Left kidney (tissue), 2 donors: ENCODE measurements around the gene ACAD9. TPM values are rescaled to one million over a fixed set of nuclear protein-coding genes. Genes with fewer than 3 reads are reported as not detected.
"Not testable (repeated sequence)": the region's sequence is repeated elsewhere in the genome, so short reads cannot be mapped to it uniquely, and the experiment has no call there.

ENCODE experiments used
- DNase-seq: peaks from one replicate; pipeline ENCODE4 v3.0.0-alpha.2; 2013
- polyA plus RNA-seq: library from polyadenylated mRNA; unstranded; fragments of 120-200 nt; gene quantifications from one replicate; pipeline ENCODE4 v1.2.1, GENCODE V29; 2013; ENCODE audit not compliant: insufficient read length

ACAD9 gene
- polyA plus RNA-seq, 1 donor: 50.7 TPM

DNA sequence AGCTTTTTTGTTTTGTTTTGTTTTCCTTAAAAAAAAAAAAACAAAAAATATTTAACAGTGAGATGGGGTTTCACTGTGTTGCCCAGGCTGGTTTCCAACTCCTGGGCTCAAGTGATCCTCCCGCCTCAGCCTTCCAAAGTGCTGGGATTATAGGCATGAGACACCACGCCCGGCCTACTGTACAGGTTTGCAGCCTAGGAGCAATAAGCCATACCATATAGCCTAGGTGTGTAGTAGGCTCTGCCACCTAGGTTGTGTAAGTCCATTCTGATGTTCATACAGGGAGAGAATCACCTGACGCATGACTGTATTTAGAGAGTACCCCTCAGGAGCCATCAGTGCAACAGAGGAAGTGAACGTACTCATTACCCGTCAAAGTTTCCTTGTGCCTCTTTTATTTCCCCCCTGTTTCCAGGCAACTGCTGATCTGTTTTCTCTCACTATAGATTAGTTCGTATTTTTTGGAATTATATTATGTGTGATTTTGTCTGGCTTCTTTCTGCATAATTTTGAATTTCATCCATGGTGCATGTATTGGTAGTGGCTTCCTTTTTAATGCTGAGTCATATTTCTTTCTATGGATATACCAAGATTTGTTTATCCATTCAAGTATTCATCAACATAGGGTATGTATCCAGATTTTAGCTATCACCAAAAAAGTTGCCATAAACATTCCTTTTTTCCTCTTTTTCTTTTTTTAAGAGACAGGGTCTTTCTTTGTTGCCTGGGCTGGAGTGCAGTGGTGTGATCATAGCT lies 9.9 kb downstream of the ACAD9 start:
- no peak for DNase-seq

DNA sequence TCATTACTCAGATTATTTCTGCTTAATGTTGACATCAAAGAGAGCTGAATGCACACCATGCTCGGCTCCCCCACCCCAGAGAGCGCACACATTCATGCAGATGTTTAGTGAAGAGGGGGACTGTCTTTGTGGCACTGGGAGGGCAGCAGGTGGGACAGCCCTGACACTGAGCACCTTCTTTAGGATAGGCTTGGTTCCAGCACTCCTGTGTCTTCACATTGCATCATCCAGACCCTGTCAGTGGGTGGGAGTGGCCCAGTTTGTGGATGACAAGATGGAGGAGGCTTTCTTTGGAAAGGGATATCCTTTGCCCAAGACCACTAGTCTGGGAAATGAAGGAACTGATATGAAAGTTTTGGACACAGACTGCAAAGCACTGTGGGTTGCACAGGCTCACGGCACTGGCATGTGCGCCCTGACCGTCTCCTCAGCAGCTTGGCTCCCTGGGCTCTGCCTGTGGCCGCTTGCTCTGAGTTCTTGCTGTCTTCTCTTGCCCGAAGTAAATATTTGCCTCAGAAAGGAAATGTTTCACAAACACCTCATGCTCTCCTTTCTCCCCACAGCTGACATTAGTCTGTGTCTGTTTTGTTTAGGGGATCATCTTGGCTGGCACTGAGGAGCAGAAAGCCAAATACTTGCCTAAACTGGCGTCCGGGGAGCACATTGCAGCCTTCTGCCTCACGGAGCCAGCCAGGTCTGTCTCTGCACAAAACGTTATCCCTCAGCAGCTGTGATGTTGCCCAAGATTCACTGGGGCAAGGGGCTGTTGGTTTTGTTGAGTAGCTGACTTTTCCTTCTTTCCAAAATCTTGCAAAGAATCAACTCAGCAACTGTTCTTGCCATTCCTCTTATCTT lies 16.6 kb downstream of the ACAD9 start:
- no peak for DNase-seq

DNA sequence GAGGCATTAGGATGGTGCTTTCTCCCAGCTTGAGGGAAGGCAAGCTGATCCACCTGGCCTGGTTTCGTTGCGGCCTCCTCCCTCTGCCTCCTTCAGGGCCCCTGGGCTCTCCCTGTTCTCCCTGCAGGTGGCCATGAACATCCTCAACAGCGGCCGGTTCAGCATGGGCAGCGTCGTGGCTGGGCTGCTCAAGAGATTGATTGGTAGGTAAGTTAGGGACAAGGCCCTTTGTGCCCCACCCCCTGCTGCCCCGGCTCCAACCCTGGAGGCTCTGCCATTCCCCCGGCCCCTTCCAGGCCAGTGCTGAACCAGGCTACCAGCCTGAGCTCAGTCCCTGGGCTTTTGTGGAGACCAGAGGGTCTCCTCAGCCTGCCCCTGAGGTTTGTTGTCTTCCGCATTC lies 23.0 kb downstream of the ACAD9 start:
- no peak for DNase-seq

DNA sequence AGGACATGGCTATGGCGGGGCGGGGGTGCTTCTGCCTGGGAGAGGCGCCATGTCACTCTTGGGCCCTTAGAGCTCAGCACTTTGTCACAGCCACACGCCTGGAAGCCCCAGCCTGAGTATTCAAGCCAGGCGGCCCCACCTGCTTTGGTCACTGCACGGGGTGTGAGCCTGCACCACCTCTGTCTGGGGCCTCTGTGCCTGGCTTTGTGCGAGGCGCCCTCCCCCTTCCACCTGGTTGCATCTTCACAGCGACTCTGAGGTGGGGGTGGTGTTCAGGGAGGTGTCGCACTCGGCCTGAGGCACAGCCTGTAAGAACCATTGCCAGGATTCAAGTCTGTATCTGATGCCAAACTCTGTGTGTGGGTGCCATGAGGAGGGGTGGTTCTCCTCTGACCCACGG lies 24.1 kb downstream of the ACAD9 start:
- DNase-seq: no peak

DNA sequence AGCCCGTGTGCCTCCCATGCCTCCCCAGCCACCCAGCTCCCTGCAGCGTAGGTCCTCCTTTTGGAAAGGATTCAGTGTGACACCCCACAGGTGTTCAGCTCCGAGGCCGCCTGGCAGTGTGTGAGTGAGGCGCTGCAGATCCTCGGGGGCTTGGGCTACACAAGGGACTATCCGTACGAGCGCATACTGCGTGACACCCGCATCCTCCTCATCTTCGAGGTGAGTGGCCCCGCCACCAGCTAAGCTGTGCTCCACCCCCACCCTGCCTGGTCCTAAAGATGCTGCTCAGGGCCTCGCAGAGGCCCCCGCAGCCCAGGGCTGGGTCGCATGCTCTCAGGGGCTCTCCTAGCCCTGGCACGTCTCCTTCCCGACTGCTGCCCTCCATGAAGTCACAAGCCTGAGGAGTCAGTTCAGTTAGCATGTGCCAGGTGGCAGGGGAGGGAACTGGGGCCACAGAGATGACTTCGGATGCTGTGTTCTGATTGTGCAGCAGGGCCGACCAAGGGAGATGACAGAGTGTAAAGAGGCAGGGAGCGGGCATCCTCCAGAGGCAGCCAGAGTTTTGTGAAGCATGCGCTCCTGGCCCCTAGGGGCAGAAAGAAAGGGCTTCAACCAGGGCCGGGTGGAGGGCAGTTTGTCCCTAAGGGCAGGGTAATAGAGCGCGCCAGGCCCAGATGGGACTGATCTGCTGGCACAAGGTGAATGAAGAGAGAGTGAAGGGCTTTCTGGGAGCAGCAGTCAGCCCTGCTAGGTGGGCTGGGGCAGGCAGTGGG lies 26.8 kb downstream of the ACAD9 start:
- DNase-seq: no peak

DNA sequence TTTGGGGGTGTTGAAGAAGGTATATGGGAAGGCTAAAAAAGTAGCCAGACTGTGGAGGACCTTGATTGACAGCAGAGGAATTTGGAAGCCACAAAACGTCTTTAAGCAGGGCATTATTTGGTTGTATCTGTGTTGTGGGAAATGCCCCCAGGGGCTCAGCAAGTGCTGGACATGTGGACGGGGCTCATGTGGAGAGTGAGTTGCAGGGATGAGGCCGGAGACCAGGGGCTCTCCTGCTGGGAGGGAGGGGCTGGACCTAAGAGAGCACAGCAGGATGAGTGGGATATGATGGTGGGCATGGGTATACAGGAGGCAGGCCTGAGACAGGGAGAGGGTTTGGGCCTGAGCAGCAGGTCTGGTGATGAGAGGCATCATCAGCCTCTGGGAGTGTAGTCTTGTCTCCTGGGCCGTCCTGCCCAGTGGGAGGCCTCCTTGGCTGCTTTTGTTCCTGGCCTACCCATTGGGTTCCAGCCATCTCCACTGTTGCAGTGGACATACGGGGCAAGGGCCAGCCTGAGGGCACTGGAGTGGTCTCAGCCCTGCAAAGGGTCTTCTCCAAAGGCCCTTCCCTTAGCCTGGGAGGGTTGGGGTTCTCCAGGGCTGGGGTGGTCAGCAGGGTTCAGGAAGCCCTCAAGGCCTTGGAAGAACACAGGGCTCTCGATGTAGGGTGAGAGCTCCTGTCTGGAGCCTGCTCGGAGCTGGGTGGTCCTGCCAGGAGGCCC lies 27.5 kb downstream of the ACAD9 start:
- no peak for DNase-seq

DNA sequence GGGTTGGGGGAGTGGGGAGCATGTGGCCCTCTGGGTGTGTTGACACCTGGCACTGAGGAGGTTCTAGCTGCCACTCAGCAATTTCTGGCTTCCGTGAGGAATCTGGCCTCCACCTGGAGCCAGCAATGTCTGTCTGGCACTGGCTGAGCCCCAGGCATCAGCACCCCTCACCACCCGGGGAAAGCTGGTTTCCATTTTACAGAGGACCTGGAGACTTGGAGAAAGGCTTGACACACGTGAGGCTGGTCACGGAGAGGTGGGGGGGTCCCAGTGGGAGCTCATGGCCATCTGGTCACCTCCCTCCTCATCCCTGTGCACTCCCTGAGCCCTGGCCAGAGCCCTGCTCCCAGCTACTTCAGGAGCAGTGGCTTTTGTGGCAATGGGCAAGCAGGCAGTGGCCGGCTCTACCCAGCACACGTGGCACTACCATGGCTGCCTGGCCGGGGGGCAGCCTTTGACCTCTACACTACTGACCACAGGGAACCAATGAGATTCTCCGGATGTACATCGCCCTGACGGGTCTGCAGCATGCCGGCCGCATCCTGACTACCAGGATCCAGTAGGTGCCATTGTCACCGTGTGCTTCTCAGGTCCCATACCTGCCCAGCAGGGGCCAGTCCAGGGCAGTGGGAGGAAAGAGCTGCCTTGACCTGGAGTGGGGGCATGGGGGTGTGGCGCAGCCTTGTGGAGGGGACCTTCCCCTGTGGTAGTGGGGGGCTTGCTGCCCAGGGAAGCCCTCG lies 28.5 kb downstream of the ACAD9 start:
- DNase-seq: no peak

DNA sequence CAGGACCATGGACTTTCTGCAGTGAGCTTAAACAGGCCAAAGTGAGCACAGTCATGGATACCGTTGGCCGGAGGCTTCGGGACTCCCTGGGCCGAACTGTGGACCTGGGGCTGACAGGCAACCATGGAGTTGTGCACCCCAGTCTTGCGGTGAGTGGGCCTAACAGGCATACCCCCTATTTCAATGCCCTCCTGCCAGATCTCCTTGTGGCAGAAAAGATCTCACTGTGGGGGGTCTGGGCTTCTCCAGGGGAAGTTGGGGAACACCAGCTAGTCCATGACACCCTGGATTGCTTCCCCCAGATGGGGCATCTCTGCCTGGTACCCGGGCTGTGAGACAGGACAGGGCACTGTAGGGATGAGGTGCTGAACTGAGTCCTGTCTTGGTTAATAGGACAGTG lies 29.5 kb downstream of the ACAD9 start:
- no peak for DNase-seq

DNA sequence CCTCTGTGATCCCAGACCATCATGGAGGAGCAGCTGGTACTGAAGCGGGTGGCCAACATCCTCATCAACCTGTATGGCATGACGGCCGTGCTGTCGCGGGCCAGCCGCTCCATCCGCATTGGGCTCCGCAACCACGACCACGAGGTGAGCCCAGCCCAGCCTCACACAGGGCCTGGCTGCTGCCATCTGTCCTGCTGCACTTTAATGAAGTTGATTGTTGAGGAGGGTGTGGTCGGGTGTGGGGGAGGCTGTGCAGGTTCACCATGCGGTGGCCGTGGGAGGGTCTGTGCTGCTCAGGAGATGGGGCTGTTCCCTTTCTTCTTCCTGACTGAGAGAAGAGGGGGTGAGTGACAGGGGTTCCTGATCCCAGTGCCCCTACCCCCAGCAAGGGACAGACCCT lies 30.6 kb downstream of the ACAD9 start:
- DNase-seq: no peak

DNA sequence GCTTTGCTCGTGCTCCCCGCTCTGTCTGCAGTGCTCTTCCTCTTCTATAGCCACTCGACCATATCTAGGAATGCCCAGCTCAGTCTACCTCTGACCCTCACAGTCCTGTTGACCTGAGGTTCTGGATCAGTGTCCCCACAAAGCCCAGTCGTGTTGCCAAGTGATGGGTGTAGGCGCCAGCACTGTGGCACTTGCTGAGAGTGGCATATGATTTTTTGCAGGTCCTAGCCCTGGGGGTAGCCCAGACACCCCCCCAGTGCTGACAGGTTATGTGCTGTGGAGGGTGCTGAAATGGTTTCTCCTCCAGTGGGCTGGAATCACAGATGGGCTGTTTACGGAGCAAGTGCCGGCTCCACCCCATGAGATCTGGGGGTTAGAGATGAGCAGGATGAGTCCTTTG lies 32.5 kb downstream of the ACAD9 start:
- no peak for DNase-seq

DNA sequence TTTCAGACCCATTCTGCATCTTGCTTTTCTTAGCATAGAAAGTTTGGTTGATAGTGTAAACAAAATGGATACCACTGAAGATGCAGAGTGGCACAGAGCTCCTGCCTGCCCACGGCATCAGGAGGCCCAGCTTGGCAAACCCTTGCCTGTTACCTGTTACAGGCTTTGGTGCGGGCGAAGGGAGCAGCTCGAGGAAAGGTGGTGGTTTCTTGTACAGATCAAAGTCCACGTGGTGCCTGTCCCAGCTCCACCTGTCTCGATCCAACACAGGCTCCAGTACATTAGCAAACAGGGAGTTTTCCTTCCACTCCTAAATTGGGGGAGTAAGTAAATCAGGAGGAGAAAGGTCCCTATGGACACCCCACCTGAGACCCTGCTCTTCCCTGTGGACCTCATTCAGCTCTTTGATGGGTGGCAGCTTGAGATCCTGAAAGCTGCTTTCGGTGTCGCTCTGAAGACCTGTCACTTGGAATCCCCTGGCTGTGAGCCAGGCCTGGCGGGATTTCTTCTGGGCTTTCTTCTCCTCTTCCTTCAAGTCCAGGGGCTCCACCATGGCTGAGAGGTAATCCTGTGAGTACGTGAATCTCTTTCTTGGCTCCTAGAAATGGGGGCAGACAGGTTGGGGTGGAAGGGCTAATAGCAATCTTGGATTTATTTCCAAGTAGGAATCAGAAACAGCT lies 35.7 kb downstream of the ACAD9 start:
- DNase-seq: no peak

DNA sequence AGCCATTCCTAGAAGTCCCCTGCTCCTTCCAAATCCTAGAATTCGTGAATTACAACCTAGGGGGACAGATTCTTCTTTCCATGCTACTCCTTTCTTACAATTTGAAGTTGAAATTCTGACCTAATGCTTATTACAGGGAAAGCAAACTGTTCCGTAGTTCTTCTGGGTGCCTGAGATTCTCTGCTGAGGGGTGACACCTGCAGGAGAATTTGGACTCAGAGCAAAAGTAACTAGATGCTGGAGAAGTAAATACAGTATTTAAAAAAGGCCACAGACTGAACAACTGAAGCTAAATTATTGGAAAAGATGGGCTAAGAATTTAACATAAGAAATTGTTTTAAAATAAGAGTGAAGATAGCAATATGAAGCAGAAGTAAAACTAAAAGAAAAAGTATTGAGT lies 37.9 kb downstream of the ACAD9 start:
- no peak for DNase-seq

DNA sequence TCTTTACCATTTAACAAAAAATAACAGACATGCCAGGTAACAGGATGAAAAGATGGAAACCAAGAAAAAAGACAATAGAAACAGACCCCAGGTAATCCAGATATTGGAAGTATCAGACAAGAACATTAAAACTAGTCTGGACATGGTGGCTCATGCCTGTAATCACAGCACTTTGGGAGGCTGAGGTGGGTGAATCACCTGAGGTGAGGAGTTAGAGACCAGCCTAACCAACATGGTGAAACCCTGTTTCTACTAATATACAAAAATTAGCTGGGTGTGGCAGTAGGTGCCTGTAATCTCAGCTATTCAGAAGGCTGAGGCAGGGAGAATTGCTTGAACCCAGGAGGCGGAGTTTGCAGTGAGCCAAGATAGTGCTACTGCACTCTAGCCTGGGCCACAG lies 40.6 kb downstream of the ACAD9 start:
- no peak for DNase-seq

DNA sequence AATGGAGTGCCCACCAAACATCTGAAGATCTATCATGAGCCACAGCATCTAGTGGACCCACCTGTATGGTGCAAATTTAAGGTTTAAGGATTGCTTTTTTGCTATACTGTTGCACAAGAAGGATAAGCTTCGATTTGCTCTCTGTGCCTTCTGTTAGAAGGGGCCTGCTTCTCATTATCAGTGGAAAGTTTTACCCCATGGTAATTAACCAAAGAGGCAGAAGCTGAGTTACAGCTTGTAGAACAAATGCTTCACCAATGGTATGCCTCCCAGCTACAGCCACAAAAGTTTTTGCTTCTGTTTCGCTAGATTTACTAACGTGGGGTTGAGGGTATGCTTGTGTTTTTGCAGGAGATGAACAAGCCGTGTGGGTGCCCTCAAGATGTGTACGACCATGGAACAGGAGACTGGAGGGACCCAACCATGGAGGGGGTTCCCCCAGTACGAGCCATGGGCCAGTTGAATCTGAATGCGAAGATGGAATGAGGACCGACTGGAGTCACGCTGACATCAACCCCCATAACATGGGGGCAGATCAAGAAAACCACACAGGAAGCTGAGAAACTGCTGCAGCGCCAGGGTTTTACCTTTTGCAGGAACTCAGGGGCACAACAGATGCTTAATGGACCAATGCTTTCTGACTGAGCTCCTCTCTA lies 43.5 kb downstream of the ACAD9 start:
- no peak for DNase-seq

DNA sequence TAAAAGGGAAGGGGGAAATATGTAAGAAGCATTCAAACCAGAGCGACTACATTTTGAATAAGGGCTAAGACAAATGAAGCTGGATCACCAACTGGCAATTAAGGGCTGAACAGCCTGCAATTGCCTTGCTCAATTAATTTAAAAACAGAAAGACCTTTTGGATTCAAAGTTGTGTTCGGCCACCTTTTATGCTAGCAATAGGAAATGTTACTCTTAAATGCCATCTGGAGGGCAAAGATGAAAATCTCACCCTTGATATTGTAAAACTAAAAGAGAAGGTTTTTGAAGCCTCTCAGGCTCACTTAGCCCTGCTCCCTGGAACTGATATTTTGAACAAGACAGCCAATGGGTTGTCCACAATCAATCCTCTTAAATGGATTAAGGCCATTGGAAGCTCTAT lies 44.2 kb downstream of the ACAD9 start:
- DNase-seq: no peak

DNA sequence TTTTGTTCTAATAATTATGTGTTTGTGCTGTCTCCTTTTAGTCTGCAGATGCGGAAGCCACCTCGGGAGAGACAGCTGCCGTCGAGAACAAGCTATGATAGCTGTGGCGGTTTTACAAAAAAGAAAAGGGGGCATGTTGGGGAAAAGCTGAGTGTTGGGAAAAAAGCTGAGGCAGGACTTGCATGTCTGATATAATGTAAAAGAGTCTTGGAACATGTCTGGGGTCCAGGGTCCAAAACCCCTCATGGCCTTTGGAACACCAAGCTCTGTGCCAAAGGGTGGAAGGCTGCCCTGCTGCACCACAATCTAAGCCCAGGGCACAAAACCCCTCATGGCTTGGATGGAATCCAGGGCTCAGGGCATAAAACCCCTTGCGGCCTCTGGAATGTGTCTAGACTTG lies 44.6 kb downstream of the ACAD9 start:
- not testable (repeated sequence) for DNase-seq

DNA sequence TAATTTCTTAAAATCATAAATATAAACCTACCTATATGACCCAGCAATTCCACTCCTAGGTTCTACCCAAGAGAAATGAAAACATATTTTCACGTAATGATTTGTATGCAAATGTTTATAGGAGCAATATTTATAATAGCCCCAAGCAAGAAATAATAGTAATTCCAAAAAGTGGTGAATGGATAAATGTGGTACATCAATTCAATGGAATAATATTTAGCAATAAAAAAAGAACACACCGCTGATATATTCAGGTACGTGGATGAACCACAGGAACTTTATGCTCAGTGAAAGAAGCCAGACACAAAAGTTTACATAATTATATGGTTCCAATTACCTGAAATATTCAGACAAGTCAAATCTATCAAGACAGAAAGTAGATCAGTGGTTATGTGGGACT lies 49.9 kb downstream of the ACAD9 start:
- no peak for DNase-seq

DNA sequence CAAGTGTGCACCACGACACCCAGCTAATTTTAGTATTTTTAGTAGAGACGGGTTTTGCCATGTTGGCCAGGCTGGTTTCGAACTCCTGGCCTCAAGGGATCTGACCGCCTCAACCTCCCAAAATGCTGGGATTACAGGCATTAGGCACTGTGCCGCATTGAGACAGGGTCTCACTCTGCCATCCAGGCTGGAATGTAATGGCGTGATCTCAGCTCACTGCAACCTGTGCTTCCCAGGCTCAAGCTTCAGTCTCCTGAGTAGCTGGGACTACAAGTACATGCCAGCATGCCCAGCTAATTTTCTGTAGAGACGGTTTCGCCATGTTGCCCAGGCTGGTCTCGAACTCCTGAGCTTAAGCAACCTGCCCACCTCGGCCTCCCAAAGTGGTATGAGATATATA lies 51.6 kb downstream of the ACAD9 start:
- DNase-seq: no peak

DNA sequence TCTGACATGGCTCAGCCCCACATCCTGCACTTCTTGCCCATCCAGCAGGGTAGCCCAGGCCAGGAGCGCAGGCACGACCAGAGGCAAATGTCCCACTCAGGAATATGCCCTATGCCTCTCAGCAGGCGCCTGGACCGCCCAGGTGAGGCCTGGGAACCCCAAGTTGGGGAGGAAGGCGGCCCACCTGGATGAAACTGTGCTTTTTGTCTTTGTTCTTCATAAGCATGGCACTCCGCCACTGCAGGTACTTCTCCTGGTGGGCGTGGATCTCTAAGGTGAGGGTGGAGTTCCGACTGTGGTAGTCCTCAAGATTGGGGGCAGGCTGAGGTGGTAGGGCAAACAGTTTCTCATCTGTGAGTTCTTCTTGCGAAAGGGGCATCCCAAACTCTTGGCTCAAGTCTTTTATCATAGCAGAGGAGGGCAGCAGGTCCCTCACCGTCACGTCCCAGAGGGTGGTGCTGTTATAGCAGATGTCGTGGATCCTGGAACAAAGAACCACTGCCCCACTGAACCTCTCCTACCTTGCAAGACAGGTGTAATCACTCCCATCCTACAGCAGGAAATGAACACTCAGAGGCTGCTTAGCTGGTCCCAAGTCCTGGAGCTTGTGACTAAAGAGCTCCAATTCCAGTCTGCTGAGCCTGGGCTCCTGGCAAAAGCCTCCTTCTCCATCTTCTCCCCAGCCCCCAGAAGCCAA lies 53.2 kb downstream of the ACAD9 start:
- no peak for DNase-seq
